ENCODE data around the gene GRAMD4.

GRAMD4 gene

GRCh38 chr22:46671824-46672432, 51.7 kb downstream of the GRAMD4 start:
- no peak for DNase-seq (ENCODE audit: low read depth in 2 of 2)

GRCh38 chr22:46672731-46673130, 52.5 kb downstream of the GRAMD4 start:
- no peak for DNase-seq (ENCODE audit: low read depth in 2 of 2)

GRCh38 chr22:46673205-46673604, 53.0 kb downstream of the GRAMD4 start:
- DNase-seq (ENCODE audit: low read depth in 2 of 2): peak in 1 of 2 experiments; percentile 4

- no peak for DNase-seq (ENCODE audit: low read depth in 2 of 2)
Observed at GRCh38 chr22:46673662-46674236, 53.6 kb downstream of the GRAMD4 start.

GRCh38 chr22:46674367-46674781, 54.2 kb downstream of the GRAMD4 start:
- DNase-seq (ENCODE audit: low read depth in 2 of 2): peak in 1 of 2 experiments; percentile 3

- DNase-seq (ENCODE audit: low read depth in 2 of 2): no peak
Observed at GRCh38 chr22:46674906-46675305, 54.7 kb downstream of the GRAMD4 start.

GRCh38 chr22:46675479-46675878, 55.3 kb downstream of the GRAMD4 start:
- DNase-seq (ENCODE audit: low read depth in 2 of 2): no peak

GRCh38 chr22:46675938-46676337, 55.8 kb downstream of the GRAMD4 start:
- DNase-seq (ENCODE audit: low read depth in 2 of 2): no peak

GRCh38 chr22:46676479-46676878, 56.3 kb downstream of the GRAMD4 start:
- no peak for DNase-seq (ENCODE audit: low read depth in 2 of 2)

GRCh38 chr22:46676881-46677280, 56.7 kb downstream of the GRAMD4 start:
- no peak for DNase-seq (ENCODE audit: low read depth in 2 of 2)

- DNase-seq (ENCODE audit: low read depth in 2 of 2): no peak
Observed at GRCh38 chr22:46677323-46678002, 57.3 kb downstream of the GRAMD4 start.

- DNase-seq (ENCODE audit: low read depth in 2 of 2): no peak
Observed at GRCh38 chr22:46678003-46678657, 57.9 kb downstream of the GRAMD4 start.

- DNase-seq (ENCODE audit: low read depth in 2 of 2): peak; percentile 24 to 28
Observed at GRCh38 chr22:46678785-46679700, 58.9 kb downstream of the GRAMD4 start.

GRCh38 chr22:46679706-46680269, 59.6 kb downstream of the GRAMD4 start:
- DNase-seq (ENCODE audit: low read depth in 2 of 2): no peak

GRCh38 chr22:46681010-46681409, 60.8 kb downstream of the GRAMD4 start:
- no peak for DNase-seq (ENCODE audit: low read depth in 2 of 2)

- DNase-seq (ENCODE audit: low read depth in 2 of 2): no peak
Observed at GRCh38 chr22:46682011-46682731, 62.0 kb downstream of the GRAMD4 start.

- DNase-seq (ENCODE audit: low read depth in 2 of 2): no peak
Observed at GRCh38 chr22:46684706-46685105, 64.5 kb downstream of the GRAMD4 start.

- DNase-seq (ENCODE audit: low read depth in 2 of 2): no peak
Observed at GRCh38 chr22:46686221-46687047, 66.2 kb downstream of the GRAMD4 start.

GRCh38 chr22:46687048-46687444, 66.9 kb downstream of the GRAMD4 start:
- DNase-seq (ENCODE audit: low read depth in 2 of 2): no peak

- no peak for DNase-seq (ENCODE audit: low read depth in 2 of 2)
Observed at GRCh38 chr22:46687460-46687859, 67.3 kb downstream of the GRAMD4 start.
